Lung (tissue), 12 donors: ENCODE data around the gene GRIK3. TPM values are rescaled to one million over a fixed set of nuclear protein-coding genes. Genes with fewer than 3 reads are reported as not detected.

Experiments used
- ATAC-seq: fragments of 200-7000 bp; cut with Tn5 transposase; one replicate; pipeline ENCODE4 v1.9.1; 2020; ENCODE audit warnings: moderate number of reproducible peaks; ENCODE audit not compliant: insufficient read depth, low FRiP score
- DNase-seq, 3 donors: peaks; one replicate each; pipeline ENCODE4 v3.0.0-alpha.2; 2013 to 2017
- H3K27ac ChIP-seq, 2 donors: one replicate each; pipeline ENCODE4 v1.5.1; 2013; ENCODE audit warnings: mild to moderate bottlenecking in 2 of 2, moderate library complexity in 2 of 2, control low read depth in 1 of 2, inconsistent platforms in 1 of 2, low read depth in 1 of 2, low read length in 1 of 2
- H3K27me3 ChIP-seq, 3 donors: one replicate each; pipeline ENCODE4 v1.5.1; 2013; ENCODE audit warnings: low read length in 2 of 3; ENCODE audit not compliant: control insufficient read depth in 3 of 3, insufficient read depth in 3 of 3
- H3K36me3 ChIP-seq, 4 donors: one replicate each; pipeline ENCODE4 v1.5.1; 2013; ENCODE audit warnings: low read length in 4 of 4, mild to moderate bottlenecking in 1 of 4, moderate library complexity in 1 of 4; ENCODE audit not compliant: control insufficient read depth in 4 of 4, insufficient read depth in 4 of 4
- H3K4me1 ChIP-seq, 5 donors: one replicate each; pipeline ENCODE4 v1.5.1; 2013; ENCODE audit warnings: low read length in 5 of 5, mild to moderate bottlenecking in 2 of 5, moderate library complexity in 1 of 5; ENCODE audit not compliant: control insufficient read depth in 5 of 5, insufficient read depth in 5 of 5
- H3K4me3 ChIP-seq: one replicate; pipeline ENCODE4 v1.5.1; 2013; ENCODE audit warnings: mild to moderate bottlenecking, control low read depth, moderate library complexity
- H3K9ac ChIP-seq, 2 donors: one replicate each; pipeline ENCODE4 v1.5.1; 2013; ENCODE audit warnings: low read length in 2 of 2, control low read depth in 1 of 2; ENCODE audit not compliant: insufficient read depth in 1 of 2
- H3K9me3 ChIP-seq, 4 donors: one replicate each; pipeline ENCODE4 v1.5.1; 2013; ENCODE audit warnings: low read length in 3 of 4, mild to moderate bottlenecking in 1 of 4, moderate library complexity in 1 of 4; ENCODE audit not compliant: control insufficient read depth in 4 of 4, insufficient read depth in 3 of 4
- CTCF ChIP-seq: IDR thresholded peaks from 2 replicates; pipeline ENCODE4 v1.5.1; 2012; ENCODE audit warnings: mild to moderate bottlenecking; ENCODE audit errors: control extremely low read depth, extremely low read depth
- WGBS, 2 donors: extraction: QIAGEN DNeasy Blood & Tissue Kit; methylation state at CpG; one replicate each; pipeline ENCODE4 v1.1.7; 2013; 5-methylcytosine and 5-hydroxymethylcytosine counted together
- polyA plus RNA-seq, 2 donors: library from polyadenylated mRNA; stranded (reverse); fragments of 200-250 nt; gene quantifications; one replicate each; pipeline ENCODE4 v1.2.1, GENCODE V29; 2013
- total RNA-seq, 2 donors: library from RNA; depleted of rRNA in 1 of 2; stranded (reverse); fragments of >200 nt in 1 of 2; gene quantifications; one replicate each; pipeline ENCODE4 v1.2.1, GENCODE V29; 2014 to 2021
- donor health status: control.
- donor health status: control.
- donor health status: Bipolar disorder and iron deficiency.
- donor health status: healthy.
- donor health status: DM: yes; HTN: yes; CAD: no.

The GRIK3 gene
- total and polyA plus RNA-seq, 4 donors, result 0.01 to 0.40 (median 0.07) TPM

- no peak for ATAC-seq
These were observed 150.9 kb downstream of the GRIK3 start for GRCh38 chr1:36883315-36883949.

GRCh38 chr1:36882536-36883285 is 151.6 kb downstream of the GRIK3 start:
- H3K9me3 ChIP-seq, result peaks cover 0 to 5% (median 0%) of the 10 kb centered on the region in 4 donors
- H3K4me1 ChIP-seq, result peaks cover 0 to 3% (median 0%) of the 10 kb centered on the region in 5 donors
- H3K4me3 ChIP-seq, result no peak overlapping the region
- no peak overlapping the region for H3K27ac ChIP-seq
- H3K9ac ChIP-seq, result no peak overlapping the region
- 90 to 93% methylated on average over 11 of the region's 11 CpGs for WGBS, 2 donors
- DNase-seq, result no peak
- H3K27me3 ChIP-seq, result peaks cover 0 to 6% (median 0%) of the 10 kb centered on the region in 3 donors
- TF ChIP-seq CTCF, result no peak
- no peak for ATAC-seq
- no peaks in the 10 kb centered on the region for H3K36me3 ChIP-seq

More at GRCh38 chr1:36883315-36883949, 150.9 kb downstream of the GRIK3 start:
- peaks cover 0 to 6% (median 0%) of the 10 kb centered on the region in 3 donors for H3K27me3 ChIP-seq
- H3K4me1 ChIP-seq, result peaks cover 0 to 3% (median 0%) of the 10 kb centered on the region in 5 donors
- H3K9ac ChIP-seq, result no peak overlapping the region
- peaks cover 0 to 5% (median 0%) of the 10 kb centered on the region in 4 donors for H3K9me3 ChIP-seq
- TF ChIP-seq CTCF, result no peak
- WGBS, 2 donors, result 91 to 94% methylated on average over 3 of the region's 3 CpGs
- no peak overlapping the region for H3K27ac ChIP-seq
- no peak overlapping the region for H3K4me3 ChIP-seq
- no peak for DNase-seq
- no peaks in the 10 kb centered on the region for H3K36me3 ChIP-seq

GRCh38 chr1:36881541-36881940 is 152.8 kb downstream of the GRIK3 start:
- Histone ChIP-seq H3K9me3 (peaks cover 0 to 5% (median 0%) of the 10 kb centered on the region in 4 donors), H3K9ac (no peak overlapping the region), H3K4me3 (no peak overlapping the region), H3K27ac (no peak overlapping the region), H3K4me1 (peaks cover 0 to 3% (median 0%) of the 10 kb centered on the region in 5 donors), H3K36me3 (no peaks in the 10 kb centered on the region), H3K27me3 (peaks cover 0 to 11% (median 0%) of the 10 kb centered on the region in 3 donors)
- DNase-seq, result no peak
- ATAC-seq, result no peak
- no peak for TF ChIP-seq CTCF
- 85 to 91% methylated on average over 6 of the region's 6 CpGs for WGBS, 2 donors
